HG03135 (cell line): ENCODE data around the gene DNAJC18.
"Not testable (repeated sequence)": the region's sequence is repeated elsewhere in the genome, so short reads cannot be mapped to it uniquely, and the experiment has no call there.

Source experiments
- ATAC-seq: cut with Tn5 transposase; IDR thresholded peaks from one replicate; pipeline ENCODE4 v1.9.1; 2021; ENCODE audit warnings: mild to moderate bottlenecking, moderate library complexity; ENCODE audit not compliant: unreplicated experiment

The DNAJC18 gene

GRCh38 chr5:139439013-139439903 is at the start of gene DNAJC18:
Gene DNAJC18, minus strand, starts transcription at chr5:139439525. Its CDS starts 80 bp downstream, at chr5:139439445.
- ATAC-seq, result peak; percentile 91

- ATAC-seq, result no peak
Observed at GRCh38 chr5:139488260-139488659, 48.9 kb upstream of the DNAJC18 start.

GRCh38 chr5:139486201-139486600 is 46.9 kb upstream of the DNAJC18 start:
- ATAC-seq, result no peak

GRCh38 chr5:139482890-139483208 is 43.5 kb upstream of the DNAJC18 start:
- not testable (repeated sequence) for ATAC-seq

GRCh38 chr5:139482050-139482889 is 42.9 kb upstream of the DNAJC18 start, which contains the start of gene STING1:
Gene STING1, minus strand, starts transcription at chr5:139482758. Its CDS starts 1,054 bp downstream, at chr5:139481704.
- peak; percentile 54 for ATAC-seq

GRCh38 chr5:139481580-139482049 is 42.3 kb upstream of the DNAJC18 start:
- peak; percentile 23 for ATAC-seq

- ATAC-seq, result no peak
Observed at GRCh38 chr5:139481122-139481533, 41.8 kb upstream of the DNAJC18 start.

- ATAC-seq, result not testable (repeated sequence)
Observed at GRCh38 chr5:139479729-139480128, 40.4 kb upstream of the DNAJC18 start.

- not testable (repeated sequence) for ATAC-seq
Observed at GRCh38 chr5:139478657-139479423, 39.5 kb upstream of the DNAJC18 start.

GRCh38 chr5:139475865-139476617 is 36.7 kb upstream of the DNAJC18 start:
- no peak for ATAC-seq

GRCh38 chr5:139474890-139475791 is 35.8 kb upstream of the DNAJC18 start:
- no peak for ATAC-seq

GRCh38 chr5:139473565-139473964 is 34.2 kb upstream of the DNAJC18 start:
- ATAC-seq, result no peak

- no peak for ATAC-seq
Observed at GRCh38 chr5:139473105-139473504, 33.8 kb upstream of the DNAJC18 start.

GRCh38 chr5:139472386-139473030 is 33.2 kb upstream of the DNAJC18 start:
- ATAC-seq, result no peak

- no peak for ATAC-seq
Observed at GRCh38 chr5:139470821-139471300, 31.5 kb upstream of the DNAJC18 start, which contains the start of gene SMIM33. Gene SMIM33, plus strand, starts transcription at chr5:139471004. Its CDS starts 118 bp downstream, at chr5:139471122.

GRCh38 chr5:139468421-139468931 is 29.2 kb upstream of the DNAJC18 start:
- no peak for ATAC-seq

- ATAC-seq, result no peak
Observed at GRCh38 chr5:139462586-139463276, 23.4 kb upstream of the DNAJC18 start, which contains the start of gene ECSCR. Gene ECSCR, minus strand, starts transcription at chr5:139462743. Its CDS starts 73 bp downstream, at chr5:139462670.
